ENCODE measurements around the gene PDE4B. TPM values are rescaled to one million over a fixed set of nuclear protein-coding genes. Genes with fewer than 3 reads are reported as not detected.

The PDE4B gene
- polyA plus RNA-seq, 1 experiment: 20.6 TPM

DNA sequence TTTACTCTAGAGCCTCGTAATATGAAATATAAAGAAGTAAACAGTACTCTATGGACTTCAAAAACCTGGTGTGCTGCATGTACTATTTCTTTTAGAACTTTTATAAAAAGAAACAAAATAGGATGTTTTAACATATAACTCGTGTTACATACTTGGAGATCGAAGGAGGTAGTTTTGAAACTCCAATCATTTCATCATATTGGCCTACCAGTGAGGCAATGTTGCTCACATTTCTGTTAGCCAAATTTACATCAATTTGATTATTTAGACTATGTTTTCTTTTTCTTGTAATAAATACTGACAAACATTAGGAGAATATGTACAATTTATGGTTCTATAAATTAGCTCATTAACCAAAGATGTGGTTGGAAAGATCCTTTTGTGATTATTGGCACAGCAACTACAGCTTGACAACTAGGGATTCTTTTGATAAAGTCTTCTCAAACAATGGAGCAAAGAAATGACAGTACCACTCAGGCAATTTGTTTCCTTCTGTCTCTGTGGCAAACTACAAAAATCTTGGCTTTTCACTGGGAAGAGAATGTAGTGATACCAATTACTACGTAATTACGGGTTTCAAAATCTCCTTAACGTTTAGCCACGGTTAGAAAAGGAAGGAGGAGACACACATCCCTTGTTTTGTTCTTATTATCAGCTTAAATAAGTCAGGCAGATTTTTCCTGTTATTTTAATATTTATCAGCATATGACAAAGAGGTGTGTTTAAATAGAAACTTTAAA lies 474.7 kb downstream of the PDE4B start:
- no peaks in the 10 kb centered on the region for H3K27me3 ChIP-seq (ENCODE audit: control insufficient read depth, insufficient read depth, low read length)
- POLR2A ChIA-PET: no interaction called here
- TF ChIP-seq, protein P1, sequence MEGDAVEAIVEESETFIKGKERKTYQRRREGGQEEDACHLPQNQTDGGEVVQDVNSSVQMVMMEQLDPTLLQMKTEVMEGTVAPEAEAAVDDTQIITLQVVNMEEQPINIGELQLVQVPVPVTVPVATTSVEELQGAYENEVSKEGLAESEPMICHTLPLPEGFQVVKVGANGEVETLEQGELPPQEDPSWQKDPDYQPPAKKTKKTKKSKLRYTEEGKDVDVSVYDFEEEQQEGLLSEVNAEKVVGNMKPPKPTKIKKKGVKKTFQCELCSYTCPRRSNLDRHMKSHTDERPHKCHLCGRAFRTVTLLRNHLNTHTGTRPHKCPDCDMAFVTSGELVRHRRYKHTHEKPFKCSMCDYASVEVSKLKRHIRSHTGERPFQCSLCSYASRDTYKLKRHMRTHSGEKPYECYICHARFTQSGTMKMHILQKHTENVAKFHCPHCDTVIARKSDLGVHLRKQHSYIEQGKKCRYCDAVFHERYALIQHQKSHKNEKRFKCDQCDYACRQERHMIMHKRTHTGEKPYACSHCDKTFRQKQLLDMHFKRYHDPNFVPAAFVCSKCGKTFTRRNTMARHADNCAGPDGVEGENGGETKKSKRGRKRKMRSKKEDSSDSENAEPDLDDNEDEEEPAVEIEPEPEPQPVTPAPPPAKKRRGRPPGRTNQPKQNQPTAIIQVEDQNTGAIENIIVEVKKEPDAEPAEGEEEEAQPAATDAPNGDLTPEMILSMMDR (IDR thresholded peaks at IDR 0.05; ENCODE audit: insufficient read depth, low read depth, low read length): no peak
- CTCF ChIA-PET: interaction anchor here (0.6 kb wide), 1 partner anchor 80 kb away, joined by 3 read pairs; no protein-coding TSS in a partner anchor
- H3K4me3 ChIP-seq (ENCODE audit: low read depth, low read length): no peak overlapping the region
- no peak for DNase-seq (ENCODE audit: low read depth)
- H3K36me3 ChIP-seq (ENCODE audit: control insufficient read depth, insufficient read depth, low read length): no peaks in the 10 kb centered on the region

DNA sequence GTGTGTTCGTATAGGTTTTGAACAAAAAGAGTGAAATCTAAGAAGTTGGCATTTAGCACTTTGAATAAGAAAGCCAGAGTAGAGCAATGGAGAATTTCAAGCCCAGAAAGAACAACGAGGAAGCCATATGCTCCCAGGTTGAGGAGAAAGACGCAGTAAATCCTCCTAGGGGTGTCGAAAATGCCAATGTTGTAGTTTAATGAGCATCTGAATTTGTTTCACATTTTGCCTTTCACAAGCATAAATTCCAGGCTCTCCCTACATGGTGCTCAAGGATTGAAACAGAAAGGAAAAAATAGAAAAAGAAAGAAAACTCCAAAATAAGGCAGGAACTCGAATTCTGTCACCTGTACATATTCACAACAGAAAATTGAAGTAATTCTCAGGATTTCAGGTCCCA lies 476.5 kb downstream of the PDE4B start:
- H3K36me3 ChIP-seq (ENCODE audit: control insufficient read depth, insufficient read depth, low read length): no peaks in the 10 kb centered on the region
- ChIA-PET CTCF (no interaction called here), POLR2A (no interaction called here)
- no peak for DNase-seq (ENCODE audit: low read depth)
- TF ChIP-seq, protein P1 (IDR thresholded peaks at IDR 0.05; ENCODE audit: insufficient read depth, low read depth, low read length): no peak
- H3K4me3 ChIP-seq (ENCODE audit: low read depth, low read length): no peak overlapping the region
- no peaks in the 10 kb centered on the region for H3K27me3 ChIP-seq (ENCODE audit: control insufficient read depth, insufficient read depth, low read length)

DNA sequence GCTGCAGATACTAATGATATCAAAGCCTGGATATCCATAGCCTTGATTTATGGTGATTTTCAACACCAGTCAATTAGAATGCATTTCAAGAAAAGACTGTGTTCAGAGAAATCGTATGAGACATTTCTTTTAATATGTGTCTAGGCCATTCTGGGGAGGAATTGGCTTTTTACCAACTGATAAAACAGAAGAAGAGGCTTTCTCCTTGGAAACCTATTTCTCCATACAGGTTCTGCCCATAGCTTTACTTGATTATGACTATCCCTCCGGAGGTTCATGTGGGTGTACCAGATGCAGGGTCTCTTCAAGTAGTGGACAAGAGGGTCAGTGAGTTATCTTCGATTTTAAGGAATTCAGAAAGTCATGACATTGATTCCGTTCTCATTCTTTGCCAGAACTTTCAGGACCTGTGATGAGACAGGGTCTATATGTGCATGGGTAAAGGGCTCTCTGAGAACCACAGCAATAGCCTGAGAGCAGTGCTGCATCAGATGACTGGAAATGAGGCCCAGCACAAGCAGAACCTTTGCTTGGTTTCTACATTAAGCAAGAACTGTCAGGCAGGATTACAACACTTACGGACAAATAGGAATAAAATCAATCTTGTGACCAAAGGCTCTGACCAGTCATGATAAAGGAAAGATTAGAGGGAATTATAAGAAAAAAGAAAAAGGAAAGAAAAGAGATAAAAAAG lies 477.6 kb downstream of the PDE4B start:
- no peaks in the 10 kb centered on the region for H3K36me3 ChIP-seq (ENCODE audit: control insufficient read depth, insufficient read depth, low read length)
- TF ChIP-seq, protein P1 (IDR thresholded peaks at IDR 0.05; ENCODE audit: insufficient read depth, low read depth, low read length): no peak
- no peaks in the 10 kb centered on the region for H3K27me3 ChIP-seq (ENCODE audit: control insufficient read depth, insufficient read depth, low read length)
- H3K4me3 ChIP-seq (ENCODE audit: low read depth, low read length): no peak overlapping the region
- CTCF ChIA-PET: interaction anchor here (0.9 to 1.7 kb wide), 2 partner anchors 62 to 167 kb away, joined by 3 to 4 read pairs; no protein-coding TSS in a partner anchor
- POLR2A ChIA-PET: interaction anchor here (1.9 kb wide), 1 partner anchor 62 kb away, joined by 14 read pairs; no protein-coding TSS in a partner anchor
- DNase-seq (ENCODE audit: low read depth): no peak

DNA sequence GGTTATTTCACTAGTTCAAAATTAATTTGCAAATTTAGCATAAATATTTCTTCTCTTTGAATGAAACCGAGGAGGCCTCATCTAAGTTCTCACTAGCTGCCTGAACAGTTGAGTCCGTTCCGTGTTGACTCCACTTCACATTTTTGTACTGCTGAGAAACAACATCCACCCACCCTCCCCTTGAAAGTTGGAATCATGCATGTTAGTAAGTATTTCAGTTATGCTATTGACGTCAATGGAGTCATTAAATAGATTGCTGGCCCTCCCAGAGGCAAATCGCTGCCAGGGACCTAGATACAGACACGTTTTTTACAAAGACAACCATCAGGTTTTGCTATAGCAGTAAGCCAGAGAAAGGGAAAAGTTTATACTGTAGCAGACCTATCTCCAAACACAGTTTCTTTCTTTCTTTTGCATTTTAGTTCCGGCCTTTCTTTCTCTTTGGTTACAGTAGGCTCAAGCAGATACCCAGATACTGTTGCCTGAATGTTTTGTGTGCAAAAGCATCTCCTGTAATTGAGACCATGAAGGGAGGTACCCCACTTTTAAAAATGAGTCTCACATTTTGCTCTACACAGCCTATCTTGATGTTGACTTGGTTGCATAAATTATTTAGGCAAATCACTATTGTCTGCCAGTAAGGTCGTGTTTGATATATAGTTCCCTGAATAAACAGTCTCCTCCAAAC lies 478.7 kb downstream of the PDE4B start:
- Histone ChIP-seq H3K27me3 (ENCODE audit: control insufficient read depth, insufficient read depth, low read length) (no peaks in the 10 kb centered on the region), H3K36me3 (ENCODE audit: control insufficient read depth, insufficient read depth, low read length) (no peaks in the 10 kb centered on the region), H3K4me3 (ENCODE audit: low read depth, low read length) (no peak overlapping the region)
- ChIA-PET POLR2A (interaction anchor here (1.9 kb wide), 1 partner anchor 60 kb away, joined by 14 read pairs; no protein-coding TSS in a partner anchor), CTCF (interaction anchor here (0.6 to 1.7 kb wide), 7 partner anchors 8 to 179 kb away, joined by 3 to 5 read pairs (median 4); no protein-coding TSS in a partner anchor)
- TF ChIP-seq, protein P1 (IDR thresholded peaks at IDR 0.05; ENCODE audit: insufficient read depth, low read depth, low read length): no peak
- peak; percentile 98 for DNase-seq (ENCODE audit: low read depth)
